ENCODE results near the gene TBL2. TPM values are rescaled to one million over a fixed set of nuclear protein-coding genes. Genes with fewer than 3 reads are reported as not detected.
A peak's percentile ranks its signal among the peaks of the same experiment; 100 is the strongest.

TBL2 gene
- polyA plus RNA-seq, 1 donor from 2014 or later: 38.6 TPM

DNA sequence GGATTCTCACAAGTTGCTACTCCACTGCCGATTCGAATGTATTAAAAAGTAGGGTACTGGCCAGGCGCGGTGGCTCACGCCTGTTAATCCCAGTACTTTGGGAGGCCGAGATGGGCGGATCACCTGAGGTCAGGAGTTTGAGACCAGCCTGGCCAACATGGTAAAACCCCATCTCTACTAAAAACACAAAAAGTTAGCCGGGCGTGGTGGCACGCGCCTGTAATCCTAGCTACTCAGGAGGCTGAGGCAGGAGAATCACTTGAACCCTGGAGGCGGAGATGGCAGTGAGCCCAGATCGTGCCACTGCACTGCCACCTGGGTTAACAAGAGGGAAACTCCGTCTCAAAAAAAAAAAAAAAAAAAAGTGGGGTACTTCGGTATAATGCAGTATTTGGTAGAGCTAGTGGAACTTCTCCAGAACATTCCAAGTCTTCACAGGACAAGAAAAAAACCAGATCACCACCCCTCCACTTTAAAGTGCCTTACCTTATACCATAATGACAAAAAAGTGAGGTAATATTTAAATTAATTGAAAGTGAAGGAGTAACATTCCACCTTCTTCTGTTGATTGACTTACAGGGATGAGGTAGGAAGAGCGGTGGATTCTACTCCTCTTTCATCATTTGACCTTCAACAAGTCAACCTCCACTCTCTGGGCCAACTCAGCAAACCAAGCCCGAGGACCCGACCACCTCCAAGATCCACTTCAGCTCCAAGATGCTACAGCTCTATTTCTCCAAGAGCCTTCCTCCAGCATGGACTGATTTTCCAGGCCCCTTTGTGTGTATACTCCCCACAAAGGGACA lies 58.3 kb downstream of the TBL2 start:
- Histone ChIP-seq H3K9me2 (ENCODE audit: insufficient read depth, low read length) (no peaks in the 10 kb centered on the region), H3K36me3 (ENCODE audit: insufficient read depth, low read length) (no peaks in the 10 kb centered on the region), H3F3A (ENCODE audit: insufficient read depth, low read length, poor library complexity, severe bottlenecking) (no peaks in the 10 kb centered on the region), H3K79me2 (replicated peaks; ENCODE audit: insufficient read depth, low read length) (peaks cover 60% of the 10 kb centered on the region), H4K20me1 (ENCODE audit: insufficient read depth) (peaks cover 4% of the 10 kb centered on the region), H3K9ac (ENCODE audit: low read length) (peak overlapping the region; percentile 81), H2AFZ (ENCODE audit: low read depth, low read length) (no peak overlapping the region), H3K27ac (ENCODE audit: low read length) (peak overlapping the region; percentile 2), H3K27me3 (ENCODE audit: insufficient read depth, low read depth, low read length) (no peaks in the 10 kb centered on the region), H3K4me2 (ENCODE audit: low read length) (peak overlapping the region; percentile 59), H3K4me3 (ENCODE audit: low read length) (peak overlapping the region; percentile 79), H3K9me3 (ENCODE audit: low read length) (no peaks in the 10 kb centered on the region)
- TF ChIP-seq POLR2AphosphoS5 (IDR thresholded peaks at IDR 0.05): no peak
- TF ChIP-seq MXI1 (conservative IDR thresholded peaks at IDR 0.05; ENCODE audit: poor library complexity, severe bottlenecking): no peak
- TF ChIP-seq, protein P1, sequence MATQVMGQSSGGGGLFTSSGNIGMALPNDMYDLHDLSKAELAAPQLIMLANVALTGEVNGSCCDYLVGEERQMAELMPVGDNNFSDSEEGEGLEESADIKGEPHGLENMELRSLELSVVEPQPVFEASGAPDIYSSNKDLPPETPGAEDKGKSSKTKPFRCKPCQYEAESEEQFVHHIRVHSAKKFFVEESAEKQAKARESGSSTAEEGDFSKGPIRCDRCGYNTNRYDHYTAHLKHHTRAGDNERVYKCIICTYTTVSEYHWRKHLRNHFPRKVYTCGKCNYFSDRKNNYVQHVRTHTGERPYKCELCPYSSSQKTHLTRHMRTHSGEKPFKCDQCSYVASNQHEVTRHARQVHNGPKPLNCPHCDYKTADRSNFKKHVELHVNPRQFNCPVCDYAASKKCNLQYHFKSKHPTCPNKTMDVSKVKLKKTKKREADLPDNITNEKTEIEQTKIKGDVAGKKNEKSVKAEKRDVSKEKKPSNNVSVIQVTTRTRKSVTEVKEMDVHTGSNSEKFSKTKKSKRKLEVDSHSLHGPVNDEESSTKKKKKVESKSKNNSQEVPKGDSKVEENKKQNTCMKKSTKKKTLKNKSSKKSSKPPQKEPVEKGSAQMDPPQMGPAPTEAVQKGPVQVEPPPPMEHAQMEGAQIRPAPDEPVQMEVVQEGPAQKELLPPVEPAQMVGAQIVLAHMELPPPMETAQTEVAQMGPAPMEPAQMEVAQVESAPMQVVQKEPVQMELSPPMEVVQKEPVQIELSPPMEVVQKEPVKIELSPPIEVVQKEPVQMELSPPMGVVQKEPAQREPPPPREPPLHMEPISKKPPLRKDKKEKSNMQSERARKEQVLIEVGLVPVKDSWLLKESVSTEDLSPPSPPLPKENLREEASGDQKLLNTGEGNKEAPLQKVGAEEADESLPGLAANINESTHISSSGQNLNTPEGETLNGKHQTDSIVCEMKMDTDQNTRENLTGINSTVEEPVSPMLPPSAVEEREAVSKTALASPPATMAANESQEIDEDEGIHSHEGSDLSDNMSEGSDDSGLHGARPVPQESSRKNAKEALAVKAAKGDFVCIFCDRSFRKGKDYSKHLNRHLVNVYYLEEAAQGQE (IDR thresholded peaks at IDR 0.05; ENCODE audit: borderline replicate concordance): no peak
- no peak for TF ChIP-seq SMC3 (conservative IDR thresholded peaks at IDR 0.05; ENCODE audit: poor library complexity)
- no peak for TF ChIP-seq RAD21 (conservative IDR thresholded peaks at IDR 0.05)
- no peak for TF ChIP-seq EP300 (conservative IDR thresholded peaks at IDR 0.05; ENCODE audit: poor library complexity, severe bottlenecking)
- TF ChIP-seq TAF1 (IDR thresholded peaks at IDR 0.05; ENCODE audit: low read depth): no peak

DNA sequence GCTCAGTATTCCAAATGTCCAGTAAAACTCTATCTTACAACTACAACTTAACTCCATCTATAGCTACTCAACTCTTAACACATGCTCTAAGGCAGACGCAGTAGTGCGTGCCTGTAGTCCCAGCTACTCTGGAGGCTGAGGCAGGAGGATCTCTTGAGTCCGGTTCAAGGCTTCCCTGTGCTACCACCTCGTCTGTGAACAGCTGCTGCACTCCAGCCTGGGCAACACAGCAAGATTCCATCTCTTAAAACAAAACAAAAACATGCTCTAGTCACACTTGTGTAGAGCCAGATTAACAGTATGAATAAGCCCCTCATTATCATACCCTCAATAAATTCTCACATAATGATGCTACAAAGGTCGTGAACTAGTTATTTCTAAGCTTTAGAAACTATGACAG lies 59.9 kb downstream of the TBL2 start:
- H3K36me3 ChIP-seq (ENCODE audit: insufficient read depth, low read length): no peaks in the 10 kb centered on the region
- H3K79me2 ChIP-seq (replicated peaks; ENCODE audit: insufficient read depth, low read length): peaks cover 76% of the 10 kb centered on the region
- no peak overlapping the region for H2AFZ ChIP-seq (ENCODE audit: low read depth, low read length)
- TF ChIP-seq TAF1 (IDR thresholded peaks at IDR 0.05; ENCODE audit: low read depth) (no peak), EZH2 (IDR thresholded peaks at IDR 0.05; ENCODE audit: borderline replicate concordance, insufficient read depth, low read length, poor library complexity, severe bottlenecking) (no peak), EP300 (conservative IDR thresholded peaks at IDR 0.05; ENCODE audit: poor library complexity, severe bottlenecking) (no peak), SMC3 (conservative IDR thresholded peaks at IDR 0.05; ENCODE audit: poor library complexity) (no peak), RAD21 (conservative IDR thresholded peaks at IDR 0.05) (no peak), POLR2AphosphoS5 (IDR thresholded peaks at IDR 0.05) (no peak), MXI1 (conservative IDR thresholded peaks at IDR 0.05; ENCODE audit: poor library complexity, severe bottlenecking) (no peak)
- TF ChIP-seq, protein P1 (IDR thresholded peaks at IDR 0.05; ENCODE audit: borderline replicate concordance): no peak
- TF ChIP-seq, protein P2, sequence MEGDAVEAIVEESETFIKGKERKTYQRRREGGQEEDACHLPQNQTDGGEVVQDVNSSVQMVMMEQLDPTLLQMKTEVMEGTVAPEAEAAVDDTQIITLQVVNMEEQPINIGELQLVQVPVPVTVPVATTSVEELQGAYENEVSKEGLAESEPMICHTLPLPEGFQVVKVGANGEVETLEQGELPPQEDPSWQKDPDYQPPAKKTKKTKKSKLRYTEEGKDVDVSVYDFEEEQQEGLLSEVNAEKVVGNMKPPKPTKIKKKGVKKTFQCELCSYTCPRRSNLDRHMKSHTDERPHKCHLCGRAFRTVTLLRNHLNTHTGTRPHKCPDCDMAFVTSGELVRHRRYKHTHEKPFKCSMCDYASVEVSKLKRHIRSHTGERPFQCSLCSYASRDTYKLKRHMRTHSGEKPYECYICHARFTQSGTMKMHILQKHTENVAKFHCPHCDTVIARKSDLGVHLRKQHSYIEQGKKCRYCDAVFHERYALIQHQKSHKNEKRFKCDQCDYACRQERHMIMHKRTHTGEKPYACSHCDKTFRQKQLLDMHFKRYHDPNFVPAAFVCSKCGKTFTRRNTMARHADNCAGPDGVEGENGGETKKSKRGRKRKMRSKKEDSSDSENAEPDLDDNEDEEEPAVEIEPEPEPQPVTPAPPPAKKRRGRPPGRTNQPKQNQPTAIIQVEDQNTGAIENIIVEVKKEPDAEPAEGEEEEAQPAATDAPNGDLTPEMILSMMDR (IDR thresholded peaks at IDR 0.05; ENCODE audit: poor library complexity, severe bottlenecking): no peak
- no peaks in the 10 kb centered on the region for H3K9me3 ChIP-seq (ENCODE audit: low read length)
- no peak overlapping the region for H3K9ac ChIP-seq (ENCODE audit: low read length)
- H3K9me2 ChIP-seq (ENCODE audit: insufficient read depth, low read length): no peaks in the 10 kb centered on the region
- H3K4me3 ChIP-seq (ENCODE audit: low read length): peak overlapping the region; percentile 79
- H3K4me2 ChIP-seq (ENCODE audit: low read length): peak overlapping the region; percentile 34
- peaks cover 4% of the 10 kb centered on the region for H4K20me1 ChIP-seq (ENCODE audit: insufficient read depth)
- H3K27me3 ChIP-seq (ENCODE audit: insufficient read depth, low read depth, low read length): no peaks in the 10 kb centered on the region
- no peaks in the 10 kb centered on the region for H3F3A ChIP-seq (ENCODE audit: insufficient read depth, low read length, poor library complexity, severe bottlenecking)
- H3K27ac ChIP-seq (ENCODE audit: low read length): no peak overlapping the region

Data from neural cell (in vitro differentiated cells).